H4 (cell line): ENCODE data around the gene SEMA4C. TPM values are rescaled to one million over a fixed set of nuclear protein-coding genes. Genes with fewer than 3 reads are reported as not detected.

ENCODE experiments used
- DNase-seq: peaks from one replicate; pipeline ENCODE4 v3.0.0-alpha.2; 2015; ENCODE audit warnings: low spot score
- total RNA-seq: library from RNA; depleted of rRNA; stranded (reverse); fragments of >200 nt; shearing (Covaris generic); gene quantifications from 2 replicates; pipeline ENCODE4 v1.2.3, GENCODE V29; 2014; rRNA removed

The SEMA4C gene
- total RNA-seq, 1 experiment from 2014 or later, result 18.0 TPM

DNA sequence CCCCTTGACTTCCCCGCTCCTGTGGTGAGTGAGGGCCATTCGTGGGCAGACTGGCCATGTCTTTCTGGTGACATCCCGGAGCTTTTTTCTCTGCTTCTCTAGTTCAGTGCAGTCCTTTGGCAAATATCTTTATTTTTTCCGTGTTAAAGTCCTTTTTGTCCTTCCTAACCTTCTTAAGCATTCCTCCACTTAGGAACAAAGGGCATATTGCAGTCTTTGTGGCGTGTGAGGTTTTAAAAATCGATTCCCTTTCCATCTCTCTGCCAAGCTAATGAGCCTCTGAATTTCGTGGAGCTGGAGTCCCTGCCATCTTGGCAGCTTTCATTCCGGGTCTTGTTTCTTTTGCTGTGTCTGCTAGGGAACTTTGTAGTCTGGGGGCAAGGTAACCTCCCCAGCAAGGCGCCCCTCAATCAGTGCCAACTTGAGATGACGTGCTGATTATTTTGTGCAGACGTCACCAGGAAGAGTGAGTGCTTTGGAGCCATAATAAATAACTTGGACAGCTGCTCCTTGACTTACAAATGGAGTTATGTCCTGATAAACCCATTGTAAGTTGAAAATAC is 48.7 kb downstream of the SEMA4C start:
- DNase-seq, result no peak

DNA sequence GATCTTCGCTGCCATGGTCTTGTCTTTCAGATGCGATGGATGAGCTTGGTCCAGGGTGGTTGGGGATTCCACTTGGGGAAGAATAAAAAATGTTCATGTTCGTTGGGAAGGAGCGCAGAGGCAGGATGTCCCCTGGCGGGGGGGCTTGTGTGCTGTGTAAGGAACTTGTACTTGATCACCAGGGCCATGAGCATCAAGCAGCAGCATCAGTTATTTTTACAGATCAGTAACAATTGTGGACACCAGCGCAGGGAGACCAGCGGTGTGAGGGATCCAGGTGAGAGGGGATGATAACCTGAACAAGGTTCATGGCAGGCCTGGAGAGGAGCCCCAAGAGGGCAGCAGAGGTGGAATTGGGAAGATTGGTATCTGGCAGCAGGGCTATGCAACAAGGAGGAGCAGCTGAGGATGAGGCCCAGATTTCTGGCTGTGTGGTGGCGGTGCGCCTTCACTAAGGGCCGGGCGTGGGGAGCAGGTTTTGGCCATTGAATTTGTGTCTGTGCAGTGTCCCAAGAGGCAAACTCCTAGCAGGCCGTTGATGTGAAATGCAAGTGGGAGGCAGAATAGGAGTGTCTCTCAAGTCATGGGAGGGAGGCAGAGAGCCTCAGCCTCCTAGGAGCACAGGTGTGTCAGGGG is 49.9 kb downstream of the SEMA4C start:
- no peak for DNase-seq

GRCh38 chr2:96819128-96819875 is 50.6 kb downstream of the SEMA4C start:
- no peak for DNase-seq

GRCh38 chr2:96817882-96818281 is 52.0 kb downstream of the SEMA4C start:
- no peak for DNase-seq

- DNase-seq, result no peak
These were observed 52.8 kb downstream of the SEMA4C start for GRCh38 chr2:96816836-96817702.

GRCh38 chr2:96816127-96816835 is 53.6 kb downstream of the SEMA4C start, which contains the start of gene CNNM3:
CNNM3 (plus strand) TSS chr2:96816268; CDS start chr2:96816278, 10 bp downstream.
- DNase-seq, result peak; percentile 84

- no peak for DNase-seq
These were observed 54.4 kb downstream of the SEMA4C start for GRCh38 chr2:96815326-96816126.

- DNase-seq, result no peak
These were observed 56.2 kb downstream of the SEMA4C start for GRCh38 chr2:96813656-96814055.

- DNase-seq, result no peak
These were observed 58.0 kb downstream of the SEMA4C start for GRCh38 chr2:96811917-96812316.

DNA sequence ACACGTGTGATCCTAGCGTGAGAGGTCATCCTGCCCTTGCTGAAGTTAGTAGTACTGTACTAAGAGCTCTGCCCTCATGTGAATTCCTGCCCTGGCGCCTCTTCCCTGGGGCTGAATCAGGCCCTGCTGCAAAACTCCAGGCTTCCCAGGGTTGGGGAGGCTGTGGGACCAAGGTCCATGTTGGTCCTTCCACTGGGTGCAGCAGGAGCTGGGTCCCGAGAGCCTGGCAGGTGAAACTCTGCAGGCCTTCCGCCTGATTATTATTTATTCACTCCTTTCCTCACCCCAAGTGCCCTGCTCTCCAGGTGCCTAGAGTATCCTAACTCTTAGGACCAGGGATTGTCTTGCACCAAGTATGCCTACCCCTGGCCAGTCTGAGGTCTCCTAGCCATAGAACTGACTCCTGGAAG is 59.1 kb downstream of the SEMA4C start:
- no peak for DNase-seq

DNA sequence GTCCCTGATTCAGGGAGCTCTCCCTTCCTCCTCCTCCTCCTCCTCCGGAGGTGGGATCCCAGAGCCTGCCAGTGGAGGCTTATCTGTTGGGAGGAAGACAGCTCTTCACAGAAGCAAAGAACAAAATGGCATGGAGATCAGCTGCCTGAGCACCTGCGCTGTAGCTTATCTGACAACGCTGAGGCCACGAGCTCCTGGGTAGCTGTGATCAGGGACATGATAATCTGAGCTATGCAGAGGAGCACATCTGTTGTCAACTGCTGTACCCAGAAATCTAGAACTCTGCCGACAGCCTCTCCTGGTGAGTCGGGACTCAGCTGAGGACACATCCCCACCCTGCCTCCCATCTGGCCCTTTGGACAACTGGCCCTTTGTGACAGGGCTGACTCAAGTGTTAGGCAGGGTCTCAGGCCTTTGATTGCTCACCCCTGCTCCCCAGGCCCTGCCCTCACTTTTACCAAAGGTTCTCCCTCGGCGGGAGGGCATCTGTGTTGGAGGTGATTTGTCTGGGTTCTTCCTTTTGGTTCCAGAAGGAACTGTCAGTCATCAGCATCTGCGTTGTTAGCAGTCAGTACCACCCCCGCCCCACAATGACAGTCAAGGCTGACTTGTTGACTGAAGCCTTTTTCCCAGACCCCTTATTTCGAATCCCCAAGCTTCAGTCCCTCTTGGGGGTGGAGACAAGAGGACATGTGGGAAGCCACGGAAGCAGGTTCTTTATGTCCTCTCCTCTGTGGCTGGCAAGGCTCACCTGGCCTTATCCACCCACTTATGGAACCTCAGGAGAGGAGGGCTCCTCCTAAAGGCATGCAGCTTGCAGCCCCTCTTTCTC is 59.7 kb downstream of the SEMA4C start:
- DNase-seq, result no peak

Other genes starting within 250 kb of the SEMA4C start
- 27.4 and 31.8 TPM in 2 replicates for gene KANSL3, start 231.8 kb downstream of the SEMA4C start, total RNA-seq
- not detected in 2 replicates for gene FER1L5, start 227.3 kb downstream of the SEMA4C start, total RNA-seq
- 35.5 and 38.2 TPM in 2 replicates for gene LMAN2L, start 130.0 kb downstream of the SEMA4C start, total RNA-seq
- 3.0 and 3.4 TPM in 2 replicates for gene CNNM4, start 109.2 kb downstream of the SEMA4C start, total RNA-seq
- gene CNNM3, start 53.8 kb downstream of the SEMA4C start, total RNA-seq, result 3.4 and 3.5 TPM in 2 replicates
- 0.55 and 0.58 TPM in 2 replicates for gene ANKRD23, start 26.1 kb downstream of the SEMA4C start, total RNA-seq
- gene ANKRD39, start 12.1 kb downstream of the SEMA4C start, total RNA-seq, result 11.0 and 17.7 TPM in 2 replicates
- not detected in 2 replicates for gene FAM178B, start 116.5 kb upstream of the SEMA4C start, total RNA-seq
- 9.4 and 10.9 TPM in 2 replicates for gene FAHD2B, start 224.8 kb upstream of the SEMA4C start, total RNA-seq
- gene ANKRD36, start 243.1 kb upstream of the SEMA4C start, total RNA-seq, result 2.5 and 4.2 TPM in 2 replicates